Osteocyte (in vitro differentiated cells): ENCODE results near the gene FANK1. TPM values are rescaled to one million over a fixed set of nuclear protein-coding genes. Genes with fewer than 3 reads are reported as not detected.

Source experiments
- DNase-seq: peaks from one replicate; pipeline ENCODE4 v3.0.0; 2021; ENCODE audit warnings: mixed read lengths; ENCODE audit not compliant: unreplicated experiment; ENCODE audit errors: extremely low spot score
- H3K27ac Mint-ChIP-seq: one replicate; pipeline ENCODE4 v1.8.0; 2021; ENCODE audit warnings: mild to moderate bottlenecking, mixed read lengths; ENCODE audit not compliant: unreplicated experiment
- H3K27me3 Mint-ChIP-seq: one replicate; pipeline ENCODE4 v1.8.0; 2021; ENCODE audit warnings: mixed read lengths; ENCODE audit not compliant: unreplicated experiment
- H3K36me3 Mint-ChIP-seq: one replicate; pipeline ENCODE4 v1.8.0; 2021; ENCODE audit warnings: mixed read lengths; ENCODE audit not compliant: unreplicated experiment
- H3K4me1 Mint-ChIP-seq: one replicate; pipeline ENCODE4 v1.8.0; 2021; ENCODE audit warnings: mixed read lengths; ENCODE audit not compliant: unreplicated experiment
- H3K4me3 Mint-ChIP-seq: one replicate; pipeline ENCODE4 v1.8.0; 2021; ENCODE audit warnings: mild to moderate bottlenecking, moderate library complexity, mixed read lengths; ENCODE audit not compliant: unreplicated experiment
- H3K9me3 Mint-ChIP-seq: one replicate; pipeline ENCODE4 v1.8.0; 2021; ENCODE audit warnings: mixed read lengths; ENCODE audit not compliant: unreplicated experiment
- total RNA-seq: library from RNA; stranded (reverse); gene quantifications from 2 replicates; pipeline ENCODE4 v1.2.1, GENCODE V29; 2021
- TF ChIP-seq, protein P1 (sequence below): fragments of 200-600 bp; sonication (generic); IDR thresholded peaks from 2 replicates; pipeline ENCODE4 v1.5.0; 2021; ENCODE audit warnings: antibody characterized with exemption, mild to moderate bottlenecking, moderate library complexity

The FANK1 gene
- total RNA-seq, 1 donor from 2014 or later = 2.0 TPM

DNA sequence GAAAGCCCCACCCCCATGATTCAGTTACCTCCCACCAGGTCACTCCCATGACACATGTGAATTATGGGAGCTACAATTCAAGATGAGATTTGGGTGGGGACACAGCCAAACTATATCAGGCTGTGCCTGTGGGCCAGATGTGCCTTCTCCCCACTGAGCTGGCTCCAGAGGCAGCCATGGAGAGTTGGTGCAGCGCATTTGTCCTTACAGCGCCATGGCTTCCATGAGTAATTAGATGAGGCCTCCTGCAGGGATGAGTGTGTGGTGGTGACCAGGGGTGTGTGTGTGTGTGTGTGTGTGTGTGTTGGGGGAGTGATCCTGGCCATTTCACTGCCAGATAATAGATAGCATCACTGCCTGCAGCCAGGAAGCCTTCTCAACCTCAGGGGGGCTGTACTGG, 94.6 kb downstream of the FANK1 start:
- no peaks in the 10 kb centered on the region for H3K36me3 Mint-ChIP-seq
- H3K4me3 Mint-ChIP-seq = no peak overlapping the region
- no peak for DNase-seq
- H3K4me1 Mint-ChIP-seq = peaks cover 3% of the 10 kb centered on the region
- no peaks in the 10 kb centered on the region for H3K27me3 Mint-ChIP-seq
- H3K27ac Mint-ChIP-seq = no peak overlapping the region
- TF ChIP-seq, protein P1, sequence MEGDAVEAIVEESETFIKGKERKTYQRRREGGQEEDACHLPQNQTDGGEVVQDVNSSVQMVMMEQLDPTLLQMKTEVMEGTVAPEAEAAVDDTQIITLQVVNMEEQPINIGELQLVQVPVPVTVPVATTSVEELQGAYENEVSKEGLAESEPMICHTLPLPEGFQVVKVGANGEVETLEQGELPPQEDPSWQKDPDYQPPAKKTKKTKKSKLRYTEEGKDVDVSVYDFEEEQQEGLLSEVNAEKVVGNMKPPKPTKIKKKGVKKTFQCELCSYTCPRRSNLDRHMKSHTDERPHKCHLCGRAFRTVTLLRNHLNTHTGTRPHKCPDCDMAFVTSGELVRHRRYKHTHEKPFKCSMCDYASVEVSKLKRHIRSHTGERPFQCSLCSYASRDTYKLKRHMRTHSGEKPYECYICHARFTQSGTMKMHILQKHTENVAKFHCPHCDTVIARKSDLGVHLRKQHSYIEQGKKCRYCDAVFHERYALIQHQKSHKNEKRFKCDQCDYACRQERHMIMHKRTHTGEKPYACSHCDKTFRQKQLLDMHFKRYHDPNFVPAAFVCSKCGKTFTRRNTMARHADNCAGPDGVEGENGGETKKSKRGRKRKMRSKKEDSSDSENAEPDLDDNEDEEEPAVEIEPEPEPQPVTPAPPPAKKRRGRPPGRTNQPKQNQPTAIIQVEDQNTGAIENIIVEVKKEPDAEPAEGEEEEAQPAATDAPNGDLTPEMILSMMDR = no peak
- H3K9me3 Mint-ChIP-seq = no peaks in the 10 kb centered on the region

DNA sequence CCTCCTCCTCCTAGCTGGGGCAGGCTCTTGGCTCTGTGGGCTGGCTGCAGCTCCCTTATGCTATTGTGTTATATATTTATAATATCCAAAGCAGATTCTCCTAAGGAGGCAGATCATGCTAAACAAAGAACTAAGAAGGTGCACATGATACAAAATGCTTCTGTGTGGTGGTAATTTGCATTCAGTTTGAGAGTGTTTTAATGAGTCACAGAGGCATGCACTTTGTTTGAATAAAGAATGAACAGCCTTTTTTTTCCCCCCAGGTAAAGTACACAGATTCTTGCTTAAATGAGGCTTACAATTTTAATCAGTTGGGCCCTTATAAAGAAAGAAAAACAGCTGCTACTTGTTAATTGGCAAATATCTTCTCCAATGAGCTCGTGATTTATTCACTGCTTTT, 95.0 kb downstream of the FANK1 start:
- Mint-ChIP-seq H3K36me3 (no peaks in the 10 kb centered on the region), H3K27me3 (no peaks in the 10 kb centered on the region), H3K9me3 (no peaks in the 10 kb centered on the region), H3K4me1 (peaks cover 3% of the 10 kb centered on the region), H3K4me3 (no peak overlapping the region), H3K27ac (no peak overlapping the region)
- DNase-seq = no peak
- TF ChIP-seq, protein P1 = no peak

DNA sequence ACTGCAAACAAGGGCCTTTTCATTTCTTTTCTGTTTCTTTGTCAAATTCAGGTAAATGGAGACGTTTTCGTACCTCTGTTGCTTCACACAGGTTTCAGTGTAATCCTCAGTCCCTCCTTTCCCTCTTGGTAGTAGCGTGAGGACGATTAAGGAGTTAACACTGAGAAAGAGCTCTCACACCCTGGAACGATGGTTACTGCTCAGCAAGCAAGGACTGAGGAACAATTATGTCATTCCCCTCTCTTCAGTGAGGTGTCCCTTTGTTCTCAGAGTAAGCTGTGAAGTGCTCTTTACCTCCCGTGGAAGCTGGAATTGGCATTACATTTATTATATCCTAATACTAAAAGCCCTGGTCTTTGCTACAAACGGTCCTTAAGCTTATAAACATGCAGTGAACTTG, 95.9 kb downstream of the FANK1 start:
- TF ChIP-seq, protein P1 = no peak
- H3K27ac Mint-ChIP-seq = no peak overlapping the region
- peaks cover under 1% of the 10 kb centered on the region for H3K36me3 Mint-ChIP-seq

DNA sequence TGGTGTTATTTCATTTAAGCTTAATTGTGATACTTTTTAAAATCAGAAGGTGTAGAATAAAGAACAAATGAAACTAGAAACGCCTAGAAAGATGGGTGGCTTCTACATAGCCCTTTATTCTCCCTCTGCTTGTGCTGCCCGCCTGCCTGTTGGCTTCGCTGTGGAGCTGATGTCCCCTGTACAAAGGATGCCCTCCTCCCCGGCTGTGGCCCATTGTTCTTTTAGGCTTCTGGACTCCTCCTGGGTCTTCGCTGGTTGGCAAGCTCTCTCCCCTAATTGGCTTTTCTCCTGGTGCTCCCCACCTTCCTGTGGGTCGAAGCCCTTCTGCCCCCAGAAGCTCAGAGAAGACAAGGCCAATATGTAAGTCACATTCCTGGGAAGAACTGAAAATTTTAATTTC, 98.2 kb downstream of the FANK1 start:
- H3K4me3 Mint-ChIP-seq = no peak overlapping the region
- peaks cover 6% of the 10 kb centered on the region for H3K36me3 Mint-ChIP-seq
- H3K4me1 Mint-ChIP-seq = peaks cover 3% of the 10 kb centered on the region
- H3K9me3 Mint-ChIP-seq = no peaks in the 10 kb centered on the region
- H3K27ac Mint-ChIP-seq = no peak overlapping the region
- TF ChIP-seq, protein P1 = no peak
- no peaks in the 10 kb centered on the region for H3K27me3 Mint-ChIP-seq
- DNase-seq = no peak

More for the DNA sequence above, 95.9 kb downstream of the FANK1 start:
- DNase-seq = no peak
- no peaks in the 10 kb centered on the region for H3K27me3 Mint-ChIP-seq
- H3K4me3 Mint-ChIP-seq = no peak overlapping the region
- no peaks in the 10 kb centered on the region for H3K9me3 Mint-ChIP-seq
- peaks cover 3% of the 10 kb centered on the region for H3K4me1 Mint-ChIP-seq

DNA sequence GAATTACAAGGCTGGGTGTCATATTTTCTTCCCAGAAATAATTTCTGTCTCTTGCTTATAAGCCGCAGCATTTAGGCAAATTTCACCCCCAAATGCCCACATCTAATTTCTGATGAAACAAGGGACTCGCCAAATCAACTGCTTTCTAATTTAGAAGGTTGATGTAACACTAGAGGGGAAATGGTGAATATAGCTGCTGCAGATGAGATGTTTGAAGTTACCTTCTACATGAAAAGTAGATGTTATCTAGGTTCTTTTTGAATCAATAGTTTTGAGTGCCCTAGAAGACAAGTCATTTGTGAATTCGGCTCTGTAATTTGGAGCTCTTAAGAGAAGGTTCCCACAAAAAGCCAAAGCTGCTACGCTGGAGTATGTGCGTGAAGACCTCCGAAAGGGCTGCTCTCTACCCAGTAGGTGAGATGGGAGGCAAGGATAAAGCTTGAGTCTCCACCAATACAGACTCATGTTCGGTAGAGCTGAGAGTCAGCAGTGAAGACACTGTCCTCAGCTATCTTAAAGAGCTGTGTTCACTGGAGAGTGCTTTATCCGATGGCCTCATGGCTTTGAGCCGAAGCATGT, 99.5 kb downstream of the FANK1 start:
- Mint-ChIP-seq H3K36me3 (peaks cover 6% of the 10 kb centered on the region), H3K4me1 (peaks cover 3% of the 10 kb centered on the region), H3K27me3 (no peaks in the 10 kb centered on the region), H3K4me3 (no peak overlapping the region), H3K9me3 (no peaks in the 10 kb centered on the region), H3K27ac (no peak overlapping the region)
- DNase-seq = no peak
- TF ChIP-seq, protein P1 = no peak
